ENCODE measurements around the gene SLCO2A1. TPM values are rescaled to one million over a fixed set of nuclear protein-coding genes. Genes with fewer than 3 reads are reported as not detected.

SLCO2A1 gene
- total RNA-seq, 2 donors from 2014 or later: 15.9 to 46.7 TPM

- H3K27ac ChIP-seq: no peak overlapping the region
Observed at GRCh38 chr3:133987136-133987535, 42.6 kb downstream of the SLCO2A1 start.

GRCh38 chr3:133986311-133986710 lies 43.4 kb downstream of the SLCO2A1 start:
- WGBS: 31% methylated on average over 6 of the region's 6 CpGs
- intact Hi-C loops (cut with DNase I): no loop called here
- no peaks in the 10 kb centered on the region for H3K9me3 ChIP-seq
- no peaks in the 10 kb centered on the region for H3K27me3 ChIP-seq (replicated peaks; ENCODE audit: insufficient read depth)
- TF ChIP-seq POLR2AphosphoS5 (IDR thresholded peaks at IDR 0.05) (peak; percentile 36), CTCF (IDR thresholded peaks at IDR 0.05) (no peak)
- peak; percentile 53 for DNase-seq (ENCODE audit: low spot score)
- no peak overlapping the region for H3K4me3 ChIP-seq
- no peaks in the 10 kb centered on the region for H3K36me3 ChIP-seq
- H3K4me1 ChIP-seq (replicated peaks): no peaks in the 10 kb centered on the region
- no peak overlapping the region for H3K27ac ChIP-seq

More at GRCh38 chr3:133987136-133987535, 42.6 kb downstream of the SLCO2A1 start:
- 27% methylated on average over 8 of the region's 8 CpGs for WGBS
- intact Hi-C loops (cut with DNase I): no loop called here
- no peaks in the 10 kb centered on the region for H3K9me3 ChIP-seq
- no peak for DNase-seq (ENCODE audit: low spot score)
- no peaks in the 10 kb centered on the region for H3K36me3 ChIP-seq
- H3K4me1 ChIP-seq (replicated peaks): no peaks in the 10 kb centered on the region
- no peak overlapping the region for H3K4me3 ChIP-seq
- no peak for TF ChIP-seq POLR2AphosphoS5 (IDR thresholded peaks at IDR 0.05)
- no peak for TF ChIP-seq CTCF (IDR thresholded peaks at IDR 0.05)
- no peak for TF ChIP-seq POLR2A (IDR thresholded peaks at IDR 0.05)
- H3K27me3 ChIP-seq (replicated peaks; ENCODE audit: insufficient read depth): no peaks in the 10 kb centered on the region

DNA sequence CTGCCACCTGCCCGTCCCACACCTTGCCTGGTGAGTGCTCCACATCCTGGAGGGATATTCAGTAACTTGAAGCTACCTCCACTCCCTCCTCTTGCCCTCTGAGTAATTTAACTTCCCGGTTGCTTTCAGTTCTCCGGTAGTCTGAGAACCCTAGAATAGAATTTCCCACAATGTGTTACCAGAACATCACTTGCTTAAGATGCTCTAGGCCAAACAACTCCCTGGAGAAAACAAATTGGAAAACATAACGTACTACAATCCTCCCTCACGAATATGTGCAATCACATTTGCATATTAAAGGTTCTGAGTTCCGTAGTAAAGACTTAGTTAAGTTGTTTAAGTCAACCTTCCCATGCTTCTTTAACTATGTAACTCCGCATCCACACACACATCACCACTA lies 44.8 kb downstream of the SLCO2A1 start:
- Histone ChIP-seq H3K4me3 (no peak overlapping the region), H3K36me3 (no peaks in the 10 kb centered on the region), H3K27me3 (replicated peaks; ENCODE audit: insufficient read depth) (no peaks in the 10 kb centered on the region), H3K27ac (no peak overlapping the region), H3K9me3 (no peaks in the 10 kb centered on the region), H3K4me1 (replicated peaks) (no peaks in the 10 kb centered on the region)
- intact Hi-C loops (cut with DNase I): no loop called here
- no peak for TF ChIP-seq POLR2A (IDR thresholded peaks at IDR 0.05)
- no peak for TF ChIP-seq CTCF (IDR thresholded peaks at IDR 0.05)
- TF ChIP-seq POLR2AphosphoS5 (IDR thresholded peaks at IDR 0.05): no peak
- WGBS: 87% methylated on average over 7 of the region's 7 CpGs
- DNase-seq (ENCODE audit: low spot score): no peak

DNA sequence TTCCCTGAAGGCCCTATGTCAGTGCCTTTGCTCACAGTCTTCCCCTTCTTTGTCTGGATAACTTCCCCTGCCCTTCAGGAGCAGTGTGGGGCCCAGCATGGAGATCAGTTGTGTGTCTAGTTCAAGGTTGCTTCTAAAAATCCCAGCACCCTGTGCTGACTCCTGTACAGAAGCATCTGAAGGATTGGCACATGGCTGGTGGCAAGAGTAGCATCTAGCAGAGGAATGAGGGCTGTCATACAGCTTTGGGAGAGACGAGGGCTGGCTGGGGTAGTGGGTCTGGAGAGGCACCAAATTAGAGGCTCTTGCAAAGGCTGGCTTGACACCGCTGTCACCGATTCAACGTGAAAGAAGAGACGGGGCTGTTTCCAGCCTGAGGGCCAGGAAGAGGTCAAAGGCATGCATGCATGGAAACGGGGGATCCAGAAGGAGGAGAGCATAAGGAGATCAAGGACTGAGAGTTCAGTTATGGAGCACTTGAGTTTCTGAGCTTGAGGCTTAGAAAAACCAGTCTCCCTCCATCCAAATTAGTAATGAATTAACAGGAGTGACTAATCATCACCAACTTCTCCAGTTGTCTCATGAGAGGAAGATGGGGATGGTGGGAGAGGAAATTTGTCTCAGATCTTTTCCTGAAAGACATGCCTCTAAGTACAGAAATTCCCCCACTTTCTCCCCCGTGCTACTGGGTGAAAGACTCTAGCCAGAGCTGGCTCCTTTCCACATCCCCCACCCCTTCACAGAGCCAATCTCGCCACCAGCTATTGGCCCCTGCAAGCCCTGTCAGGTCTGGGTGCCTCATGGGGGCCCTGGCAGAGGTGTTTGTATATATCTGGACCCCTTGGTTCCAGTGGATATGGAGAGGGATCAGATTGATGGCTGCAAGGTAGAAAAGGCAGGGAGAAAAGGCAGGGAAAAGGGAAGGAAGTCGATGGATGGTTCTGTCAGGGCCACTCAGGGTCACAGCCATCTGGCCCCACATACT lies 45.9 kb downstream of the SLCO2A1 start:
- no peaks in the 10 kb centered on the region for H3K36me3 ChIP-seq
- no peaks in the 10 kb centered on the region for H3K9me3 ChIP-seq
- WGBS: 87% methylated on average over 9 of the region's 9 CpGs
- TF ChIP-seq POLR2A (IDR thresholded peaks at IDR 0.05) (no peak), POLR2AphosphoS5 (IDR thresholded peaks at IDR 0.05) (no peak), CTCF (IDR thresholded peaks at IDR 0.05) (no peak)
- no peak overlapping the region for H3K4me3 ChIP-seq
- H3K27ac ChIP-seq: no peak overlapping the region
- H3K27me3 ChIP-seq (replicated peaks; ENCODE audit: insufficient read depth): no peaks in the 10 kb centered on the region
- DNase-seq (ENCODE audit: low spot score): no peak
- intact Hi-C loops (cut with DNase I): no loop called here
- H3K4me1 ChIP-seq (replicated peaks): no peaks in the 10 kb centered on the region

DNA sequence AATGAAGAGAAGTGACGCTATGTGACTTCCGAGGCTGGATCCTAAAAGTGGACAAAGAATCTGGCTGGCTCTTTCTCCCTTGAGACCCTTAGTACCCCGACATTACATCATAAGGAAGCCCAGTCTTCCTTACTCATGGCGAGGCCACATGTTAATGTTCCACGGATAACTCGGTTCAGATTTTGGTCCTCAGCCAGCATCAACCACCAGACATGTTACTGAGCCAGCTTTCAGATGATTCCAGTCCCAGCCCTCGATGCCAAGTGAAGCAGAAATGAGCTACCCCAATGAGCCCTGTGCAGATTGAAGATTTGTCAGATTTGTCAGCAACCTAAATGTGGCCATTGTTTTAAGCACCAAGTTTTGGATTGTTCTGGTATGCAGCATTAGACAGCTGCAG lies 46.6 kb downstream of the SLCO2A1 start:
- no peaks in the 10 kb centered on the region for H3K36me3 ChIP-seq
- no peaks in the 10 kb centered on the region for H3K27me3 ChIP-seq (replicated peaks; ENCODE audit: insufficient read depth)
- no peak overlapping the region for H3K27ac ChIP-seq
- 69% methylated on average over 7 of the region's 7 CpGs for WGBS
- H3K4me1 ChIP-seq (replicated peaks): no peaks in the 10 kb centered on the region
- DNase-seq (ENCODE audit: low spot score): no peak
- intact Hi-C loops (cut with DNase I): no loop called here
- no peak for TF ChIP-seq POLR2A (IDR thresholded peaks at IDR 0.05)
- no peak for TF ChIP-seq CTCF (IDR thresholded peaks at IDR 0.05)
- no peak for TF ChIP-seq POLR2AphosphoS5 (IDR thresholded peaks at IDR 0.05)
- no peak overlapping the region for H3K4me3 ChIP-seq
- H3K9me3 ChIP-seq: no peaks in the 10 kb centered on the region
